IMR-90 (cell line): Measurements from ENCODE around the gene NETO2. TPM values are rescaled to one million over a fixed set of nuclear protein-coding genes. Genes with fewer than 3 reads are reported as not detected.

Experiments used
- ATAC-seq: fragments of 200-7000 bp; cut with Tn5 transposase; 2 replicates; pipeline ENCODE4 v1.9.1; 2020; ENCODE audit warnings: low read depth, mild to moderate bottlenecking, moderate library complexity
- BruUV-seq: library from RNA; stranded (reverse); fragments of 400-500 nt; replicated peaks from 2 replicates; lab custom pipeline; 2021; lab: Mats Ljungman, UMichigan
- CTCF ChIA-PET: fragments of 300-600 bp; formaldehyde crosslinking; extraction: SDS; loops from one replicate; lab custom pipeline; 2021; ENCODE audit warnings: antibody characterized with exemption; lab: Yijun Ruan, JAX
- POLR2A ChIA-PET: fragments of 300-600 bp; sonication (Branson Sonifier 250); formaldehyde crosslinking; loops from one replicate; lab custom pipeline; 2022; ENCODE audit warnings: antibody characterized with exemption; ENCODE audit not compliant: unreplicated experiment; lab: Charles Lee
- DNase-seq: peaks from one replicate; pipeline ENCODE4 v3.0.0; 2013
- H2AFZ ChIP-seq: replicated peaks from 2 replicates; pipeline ENCODE3; 2013; ENCODE audit warnings: low read length, mild to moderate bottlenecking; ENCODE audit not compliant: poor library complexity
- H2AK5ac ChIP-seq: 2 replicates; pipeline ENCODE4 v1.6.1; 2013; ENCODE audit warnings: low read depth, low read length, inconsistent platforms
- H2AK9ac ChIP-seq: replicated peaks from 2 replicates; pipeline ENCODE3; 2013; ENCODE audit warnings: mild to moderate bottlenecking, low read depth, low read length, moderate library complexity; ENCODE audit not compliant: poor library complexity
- H2BK120ac ChIP-seq: 2 replicates; pipeline ENCODE4 v1.6.1; 2013; ENCODE audit warnings: low read depth, low read length, inconsistent platforms
- H2BK15ac ChIP-seq: 3 replicates; pipeline ENCODE4 v1.6.1; 2013; ENCODE audit warnings: low read depth, low read length, inconsistent platforms
- H2BK20ac ChIP-seq: 2 replicates; pipeline ENCODE4 v1.6.1; 2013; ENCODE audit warnings: low read depth, mild to moderate bottlenecking, inconsistent platforms, low read length, moderate library complexity
- H2BK5ac ChIP-seq: 2 replicates; pipeline ENCODE4 v1.6.1; 2013; ENCODE audit warnings: mild to moderate bottlenecking, low read depth, low read length, inconsistent platforms; ENCODE audit not compliant: poor library complexity, severe bottlenecking
- H3K14ac ChIP-seq: replicated peaks from 2 replicates; pipeline ENCODE4 v1.6.1; 2013; ENCODE audit warnings: low read depth, low read length, inconsistent platforms
- H3K18ac ChIP-seq: 2 replicates; pipeline ENCODE4 v1.6.1; 2013; ENCODE audit warnings: low read depth, low read length, control low read depth
- H3K23ac ChIP-seq: 2 replicates; pipeline ENCODE4 v1.6.1; 2013; ENCODE audit warnings: low read depth, low read length, inconsistent platforms
- H3K27ac ChIP-seq: 2 replicates; pipeline ENCODE4 v1.5.1; 2013; ENCODE audit warnings: mild to moderate bottlenecking, control low read depth, low read length; ENCODE audit not compliant: insufficient read depth
- H3K27me3 ChIP-seq: 2 replicates; pipeline ENCODE4 v1.6.1; 2013; ENCODE audit warnings: low read length; ENCODE audit not compliant: control insufficient read depth, insufficient read depth
- H3K36me3 ChIP-seq: 2 replicates; pipeline ENCODE4 v1.6.1; 2013; ENCODE audit warnings: low read length, mixed read lengths; ENCODE audit not compliant: control insufficient read depth, insufficient read depth
- H3K4ac ChIP-seq: 2 replicates; pipeline ENCODE4 v1.6.1; 2013; ENCODE audit warnings: low read depth, low read length, inconsistent platforms
- H3K4me1 ChIP-seq: 2 replicates; pipeline ENCODE4 v1.6.1; 2013; ENCODE audit warnings: low read length, mixed read lengths; ENCODE audit not compliant: control insufficient read depth, insufficient read depth
- H3K4me2 ChIP-seq: 2 replicates; pipeline ENCODE4 v1.6.1; 2013; ENCODE audit warnings: low read depth, mild to moderate bottlenecking, control low read depth, low read length, moderate library complexity
- H3K4me3 ChIP-seq: 2 replicates; pipeline ENCODE4 v1.5.1; 2013; ENCODE audit warnings: low read depth, mild to moderate bottlenecking, control low read depth, low read length, moderate library complexity; ENCODE audit not compliant: insufficient read depth
- H3K56ac ChIP-seq: 2 replicates; pipeline ENCODE4 v1.6.1; 2013; ENCODE audit warnings: low read length, inconsistent platforms; ENCODE audit not compliant: insufficient read depth; ENCODE audit errors: extremely low read depth
- H3K79me1 ChIP-seq, 2 experiments: 2 replicates each; pipeline ENCODE4 v1.6.1; 2013; ENCODE audit warnings: low read length in 2 of 2, inconsistent platforms in 1 of 2, low read depth in 1 of 2
- H3K9ac ChIP-seq: 2 replicates; pipeline ENCODE4 v1.6.1; 2013; ENCODE audit warnings: low read depth, low read length, control low read depth
- H3K9me1 ChIP-seq: 2 replicates; pipeline ENCODE4 v1.6.1; 2013; ENCODE audit warnings: low read length, inconsistent platforms; ENCODE audit not compliant: insufficient read depth
- H3K9me3 ChIP-seq: 2 replicates; pipeline ENCODE4 v1.6.1; 2013; ENCODE audit warnings: low read length; ENCODE audit not compliant: control insufficient read depth, insufficient read depth
- H4K20me1 ChIP-seq: 2 replicates; pipeline ENCODE4 v1.6.1; 2013; ENCODE audit warnings: low read length, inconsistent platforms; ENCODE audit not compliant: insufficient read depth
- H4K5ac ChIP-seq: 2 replicates; pipeline ENCODE4 v1.6.1; 2013; ENCODE audit warnings: mild to moderate bottlenecking, low read depth, low read length, control low read depth
- H4K8ac ChIP-seq, 2 experiments: 2 replicates each; pipeline ENCODE4 v1.6.1; 2013; ENCODE audit warnings: low read depth in 2 of 2, low read length in 2 of 2, control low read depth in 1 of 2, inconsistent platforms in 1 of 2
- H4K91ac ChIP-seq: 2 replicates; pipeline ENCODE4 v1.6.1; 2013; ENCODE audit warnings: low read depth, low read length, inconsistent platforms; ENCODE audit not compliant: insufficient read depth
- BHLHE40 ChIP-seq: fragments of 150-350 bp; IDR thresholded peaks from 2 replicates; pipeline ENCODE4 v1.6.1; 2016; ENCODE audit warnings: mild to moderate bottlenecking, low read depth, low read length
- MXI1 ChIP-seq: IDR thresholded peaks from 2 replicates; pipeline ENCODE4 v1.6.1; 2012; ENCODE audit warnings: low read depth, mild to moderate bottlenecking, low read length, moderate library complexity, borderline replicate concordance
- WGBS, 2 experiments: methylation state at CpG; one replicate each; pipeline versions ENCODE4 v1.1.5 to v1.1.7; 2013; ENCODE audit warnings: missing lambda C conversion rate in 2 of 2; ENCODE audit not compliant: insufficient read length in 1 of 2; ENCODE audit errors: extremely low coverage in 2 of 2; 5-methylcytosine and 5-hydroxymethylcytosine counted together
- dilution Hi-C: fragments of 300-500 bp; cut with HindIII; formaldehyde crosslinking; loops from one replicate; pipeline ENCODE4 v1.14.3; 2018; ENCODE audit warnings: low sequenced_read_pairs; ENCODE audit not compliant: unreplicated experiment
- in situ Hi-C: fragments of 300-500 bp; cut with MboI; formaldehyde crosslinking; loops from 3 replicates; pipeline ENCODE4 v1.14.3; 2019; ENCODE audit warnings: low sequenced_read_pairs, inconsistent platforms, mixed read lengths
- intact Hi-C: fragments of 100-400 bp; cut with micrococcal nuclease; formaldehyde crosslinking; loops from 2 replicates; pipeline ENCODE4 v1.10.0; 2022
- polyA plus RNA-seq, 3 experiments: library from polyadenylated mRNA; depleted of rRNA; stranded (reverse); fragments of >200 nt; gene quantifications; 2 replicates each; pipeline ENCODE4 v1.2.3, GENCODE V29; 2012; ENCODE audit warnings: low replicate concordance in 1 of 3
- total RNA-seq: library from RNA; depleted of rRNA; stranded (reverse); fragments of >200 nt; gene quantifications from 2 replicates; pipeline ENCODE4 v1.2.3, GENCODE V29; 2012

The NETO2 gene
- total and polyA plus RNA-seq, 2 of the 4 experiments (the other 2 are of a cell fraction), result 38.5 to 39.3 TPM

- TF ChIP-seq MXI1, result no peak
- no peak for TF ChIP-seq BHLHE40
- H4K20me1 ChIP-seq, result no peaks in the 10 kb centered on the region
- H3K4me3 ChIP-seq, result peak overlapping the region; percentile 62
- WGBS, 2 experiments, result no CpG with 5 or more reads among the region's 8 CpGs
- DNase-seq (peak; percentile 44), ATAC-seq (no peak)
- H2AK5ac ChIP-seq, result no peak overlapping the region
- H3K27me3 ChIP-seq, result no peaks in the 10 kb centered on the region
- H3K79me1 ChIP-seq, result peaks cover 4 to 21% of the 10 kb centered on the region in 2 experiments
- BruUV-seq, result no TSS peak
- in situ Hi-C loops, result no loop called here
- H4K91ac ChIP-seq, result no peak overlapping the region
- no peak overlapping the region for H2BK120ac ChIP-seq
- no peaks in the 10 kb centered on the region for H3K4me1 ChIP-seq
- H3K9me1 ChIP-seq, result no peaks in the 10 kb centered on the region
- peak overlapping the region; percentile 95 for H3K4me2 ChIP-seq
- H3K56ac ChIP-seq, result no peak overlapping the region
- H3K9me3 ChIP-seq, result no peaks in the 10 kb centered on the region
- H3K36me3 ChIP-seq, result no peaks in the 10 kb centered on the region
- no peak overlapping the region for H3K4ac ChIP-seq
- no peak overlapping the region for H3K9ac ChIP-seq
- H2AK9ac ChIP-seq, result no peak overlapping the region
- no peak overlapping the region for H4K8ac ChIP-seq
- no peak overlapping the region for H2BK5ac ChIP-seq
- no peak overlapping the region for H2BK15ac ChIP-seq
- no peak overlapping the region for H3K14ac ChIP-seq
- peak overlapping the region; percentile 24; the same call in 1 of the 2 replicates for H3K23ac ChIP-seq
- ChIA-PET CTCF (interaction anchor here (0.6 to 3.7 kb wide), 12 partner anchors 8 to 1022 kb away, joined by 3 to 26 read pairs (median 9); partner anchors contain the start of gene ABCC12), POLR2A (no interaction called here)
- intact Hi-C loops, result loop anchor here (2.0 to 10.0 kb wide), 10 partner anchors 106 to 1490 kb away; partner anchors contain the start of genes ABCC11 and LONP2
- no peak overlapping the region for H3K18ac ChIP-seq
- peak overlapping the region; percentile 86 for H2AFZ ChIP-seq
- dilution Hi-C loops, result no loop called here
- no peak overlapping the region for H2BK20ac ChIP-seq
- H3K27ac ChIP-seq, result no peak overlapping the region
- H4K5ac ChIP-seq, result no peak overlapping the region
Measured at GRCh38 chr16:47142486-47142820, 1.3 kb downstream of the NETO2 start.
